ENCODE data around the gene NSUN2.
A peak's percentile ranks its signal among the peaks of the same experiment; 100 is the strongest.

Gene NSUN2

DNA sequence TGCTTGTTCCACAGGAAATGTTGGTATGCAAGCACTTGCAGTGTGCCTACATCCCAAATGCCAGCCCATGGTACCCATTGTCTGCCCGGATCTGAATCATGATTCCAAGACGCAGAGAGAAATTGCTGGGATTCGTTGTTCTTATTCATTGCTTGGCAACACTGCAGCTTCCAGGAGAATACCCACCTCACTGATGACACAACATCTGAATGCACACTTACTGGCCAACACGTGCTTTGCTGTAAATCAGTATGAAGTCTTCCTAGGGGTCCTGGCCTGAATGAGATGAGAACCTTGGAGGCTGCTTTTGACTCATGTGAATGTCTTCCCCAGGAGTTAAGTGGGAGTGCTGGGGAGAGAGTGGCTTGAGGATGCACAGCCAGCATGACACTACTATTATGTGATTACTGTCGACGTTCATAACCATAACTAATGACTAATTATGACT is 12.0 kb upstream of the NSUN2 start:
- no peak for DNase-seq

DNA sequence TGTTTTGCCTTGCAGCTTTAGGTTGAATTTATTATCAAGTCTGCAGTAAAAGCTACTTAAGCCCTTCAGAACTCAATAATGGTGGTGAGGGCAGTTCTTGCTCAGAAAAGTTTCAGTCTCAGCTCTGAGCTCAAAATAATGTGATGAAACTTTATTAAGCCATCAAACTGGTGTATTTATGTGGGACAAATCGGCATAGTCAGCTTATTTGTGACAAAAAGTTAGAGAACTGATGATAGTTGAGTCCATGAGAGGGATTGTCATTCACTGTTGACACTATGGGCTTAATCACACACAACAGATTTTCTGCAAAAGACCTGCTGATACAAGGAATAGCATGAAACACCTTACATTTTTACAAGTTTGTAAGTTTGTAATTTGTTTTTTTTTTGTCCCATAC is 9.8 kb upstream of the NSUN2 start:
- DNase-seq, result no peak

DNA sequence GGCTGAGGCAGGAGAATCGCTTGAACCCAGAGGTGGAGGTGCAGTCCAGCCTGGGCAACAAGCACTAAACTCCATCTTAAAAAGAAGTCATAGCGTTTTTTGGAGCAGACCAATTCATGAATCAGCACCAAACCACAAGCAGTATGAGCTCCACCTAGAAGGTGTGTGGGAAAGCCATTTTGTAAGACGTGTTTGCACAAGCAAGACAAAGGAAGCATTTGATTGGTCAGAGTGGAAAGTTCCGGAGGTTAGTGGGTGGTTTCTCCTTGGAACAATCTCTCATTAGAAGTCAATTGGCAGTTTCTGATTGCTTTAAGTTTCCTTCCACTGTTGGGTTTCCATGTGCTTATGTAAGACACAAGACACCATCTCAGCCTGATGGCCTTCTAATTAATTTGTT is 5.4 kb upstream of the NSUN2 start:
- no peak for DNase-seq

DNA sequence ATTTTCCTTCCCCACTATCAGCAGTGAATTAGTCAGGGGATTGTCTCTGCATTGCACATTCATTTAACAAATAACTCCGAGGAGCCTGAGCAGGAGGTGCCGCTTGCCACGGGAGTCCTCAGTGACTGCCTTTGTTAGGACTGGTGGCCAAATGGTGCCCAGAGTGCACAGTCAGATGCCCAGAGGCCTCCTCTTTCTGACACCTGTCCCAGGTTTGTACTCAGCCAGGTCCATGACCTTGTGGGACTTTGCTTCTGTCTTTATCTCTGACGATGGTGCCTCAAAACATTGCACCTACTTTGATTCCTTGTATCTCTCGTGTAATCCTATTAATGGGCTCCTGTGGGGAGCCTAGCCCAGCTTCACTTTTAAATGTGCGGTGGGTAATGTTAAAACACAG is 4.7 kb upstream of the NSUN2 start:
- DNase-seq, result no peak

DNA sequence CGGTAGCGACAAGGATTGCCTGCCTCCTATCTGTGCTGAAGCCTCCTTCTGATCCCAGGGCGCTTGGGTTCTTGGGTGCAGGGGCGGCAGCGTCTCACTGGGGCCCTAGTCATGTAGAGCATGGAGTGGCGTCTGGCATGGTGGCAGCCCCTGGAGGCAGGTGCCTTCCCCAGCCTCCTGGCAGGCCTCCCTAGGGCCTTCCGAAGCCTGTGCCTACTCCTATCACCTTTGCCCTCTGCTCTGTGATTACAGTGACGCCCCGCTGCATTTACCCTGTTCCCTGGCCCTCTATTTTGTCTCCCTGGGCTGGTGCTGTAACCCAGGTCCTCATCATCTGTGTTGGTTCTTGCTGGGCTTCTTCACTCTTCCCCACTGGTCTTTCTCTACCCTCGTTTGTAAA is 4.2 kb upstream of the NSUN2 start:
- no peak for DNase-seq

DNA sequence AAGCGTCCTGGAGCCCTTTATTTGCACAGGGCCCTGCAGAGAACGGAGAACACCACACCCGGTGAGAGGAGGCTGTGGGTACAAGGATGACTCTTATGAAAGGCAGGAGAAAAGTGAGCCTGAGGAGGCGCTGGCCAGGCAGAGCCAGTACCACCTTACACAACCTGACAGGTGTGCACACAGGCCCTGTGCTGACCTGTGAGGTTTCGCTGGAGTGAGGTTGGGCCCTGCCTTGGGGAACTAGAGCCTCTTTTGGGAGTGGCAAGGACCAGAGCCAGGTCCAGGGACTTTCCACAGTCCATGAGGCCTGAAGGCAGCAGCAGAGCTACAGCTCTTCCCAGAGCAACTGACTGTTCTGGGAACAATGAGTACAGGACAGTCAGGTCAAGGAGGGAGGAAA is 3.4 kb upstream of the NSUN2 start:
- no peak for DNase-seq

DNA sequence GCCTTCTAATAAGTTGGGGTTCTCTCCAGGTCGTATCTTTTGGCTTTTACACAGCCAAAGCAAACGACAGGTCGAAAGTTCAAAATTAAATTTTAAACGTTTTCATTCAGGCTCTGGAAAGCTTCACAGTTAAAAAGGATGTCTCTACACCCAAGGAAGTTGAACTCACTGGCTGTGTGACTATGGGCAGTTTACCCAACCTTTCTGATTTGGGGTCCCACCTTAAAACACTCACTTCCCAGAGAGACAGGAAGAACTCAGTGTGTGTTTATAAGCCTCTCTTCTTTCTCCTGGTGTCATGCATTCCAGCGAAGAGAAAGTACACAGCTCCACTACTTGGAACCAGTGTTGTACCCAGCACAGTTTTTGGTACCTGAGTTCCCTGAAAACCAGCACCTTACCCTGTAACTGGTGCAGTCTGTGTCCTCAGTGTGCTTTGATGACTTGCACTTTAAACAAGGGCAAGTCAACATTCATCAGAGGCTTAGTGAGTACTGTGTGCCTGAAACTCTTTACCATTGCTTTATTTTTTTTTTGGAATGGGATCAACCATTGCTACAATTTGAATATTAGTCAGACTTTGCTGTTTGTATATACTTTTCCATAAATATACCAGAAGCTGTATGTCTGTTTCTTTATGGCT is 2.1 kb upstream of the NSUN2 start:
- no peak for DNase-seq

DNA sequence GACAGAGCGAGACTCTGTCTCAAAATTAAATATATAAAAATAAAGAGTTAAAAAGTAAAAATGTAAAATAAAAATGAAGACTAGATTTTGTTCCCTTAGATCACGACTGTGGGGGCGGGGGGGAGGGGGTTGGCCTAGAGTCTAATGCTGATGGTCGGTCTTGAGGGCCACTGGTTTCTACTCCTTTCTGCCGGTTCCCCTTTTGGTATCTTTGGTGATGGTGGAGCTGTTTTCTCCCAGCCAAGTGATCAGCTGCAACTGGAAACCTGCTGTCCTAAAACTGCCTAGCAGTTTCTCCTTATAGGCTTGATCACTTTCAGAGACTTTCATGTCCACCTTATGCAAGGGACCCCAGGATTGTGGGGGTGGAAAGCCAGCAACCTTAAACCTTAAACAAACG is 1.5 kb upstream of the NSUN2 start:
- peak in 1 of 58 donors; percentile 1 for DNase-seq

DNA sequence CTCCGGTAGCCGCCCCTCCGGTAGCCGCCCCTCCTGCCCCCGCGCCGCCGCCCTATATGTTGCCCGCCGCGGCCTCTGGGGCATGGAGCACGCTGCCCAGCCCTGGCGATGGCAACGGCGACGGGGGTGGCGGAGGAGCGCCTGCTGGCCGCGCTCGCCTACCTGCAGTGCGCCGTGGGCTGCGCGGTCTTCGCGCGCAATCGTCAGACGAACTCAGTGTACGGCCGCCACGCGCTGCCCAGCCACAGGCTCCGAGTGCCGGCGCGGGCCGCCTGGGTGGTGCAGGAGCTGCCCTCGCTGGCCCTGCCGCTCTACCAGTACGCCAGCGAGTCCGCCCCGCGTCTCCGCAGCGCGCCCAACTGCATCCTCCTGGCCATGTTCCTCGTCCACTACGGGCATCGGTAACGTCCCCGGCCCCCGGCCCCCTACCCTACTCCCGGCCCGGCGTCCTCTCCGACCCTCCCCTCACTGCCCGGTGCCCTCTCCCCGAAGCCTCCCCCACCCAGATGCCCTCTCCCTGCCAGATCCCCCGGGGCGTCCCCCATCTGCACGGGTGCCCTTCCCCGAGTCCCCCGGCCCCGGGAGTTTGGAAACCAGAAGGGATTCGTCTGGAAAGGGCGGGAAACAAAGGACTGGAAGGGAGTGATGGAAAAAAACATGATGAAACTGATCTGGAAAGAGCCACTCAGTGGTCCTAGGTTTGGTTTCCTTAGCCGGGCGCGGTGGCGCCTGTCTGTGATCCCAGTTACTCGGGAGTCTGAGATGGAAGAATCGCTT is 813 bp upstream of the NSUN2 start:
- DNase-seq, result peak in 16 of 58 donors; percentile 18 to 61 (median 41)

DNA sequence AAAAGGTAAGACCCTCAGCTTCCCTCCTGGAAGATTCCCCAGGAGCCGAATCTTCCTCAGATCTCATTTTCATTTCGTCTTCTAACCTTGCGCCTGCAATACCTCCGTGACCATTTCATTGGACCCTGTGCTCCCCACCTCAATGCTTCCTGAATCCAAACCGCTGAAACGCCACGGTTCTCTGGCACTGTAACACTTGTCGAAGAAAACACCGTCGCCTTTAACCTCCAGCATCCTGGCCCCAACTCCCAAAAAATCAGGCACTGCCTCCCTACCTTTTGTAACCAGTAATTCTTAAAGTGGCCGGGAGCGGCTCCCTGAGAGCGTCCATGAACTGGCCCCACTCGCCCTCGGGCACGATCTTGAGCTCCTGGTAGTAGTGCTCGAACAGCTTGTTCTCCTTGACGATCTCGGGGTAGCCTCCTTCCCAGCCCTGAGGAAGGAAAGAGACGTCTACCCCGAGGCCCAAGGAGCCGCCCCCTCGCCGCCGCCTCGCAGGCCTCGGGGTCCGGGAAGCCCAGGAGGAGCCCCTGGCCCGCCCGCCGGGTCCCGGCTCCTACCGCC is 438 bp downstream of the NSUN2 start:
- peak in 11 of 58 donors; percentile 20 to 73 (median 42) for DNase-seq

DNA sequence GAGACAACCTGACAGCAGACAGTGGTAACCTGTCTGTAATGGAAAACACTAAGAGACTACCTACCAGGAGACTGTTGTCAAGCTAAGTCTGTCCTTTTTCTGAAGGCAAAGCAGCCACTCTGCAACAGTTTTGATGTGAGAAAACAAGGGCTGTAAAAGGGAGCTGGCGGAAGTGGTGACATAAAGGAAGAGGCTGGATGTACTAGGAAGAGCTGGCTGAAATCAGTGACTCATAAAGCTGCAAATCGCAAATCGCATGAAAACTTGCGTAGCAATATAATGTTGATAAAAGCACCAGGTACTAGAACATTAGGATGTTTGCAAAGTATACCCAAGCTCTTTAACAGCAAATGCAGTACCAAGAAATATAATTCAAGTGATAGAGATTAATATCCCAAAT is 1.4 kb downstream of the NSUN2 start:
- no peak for DNase-seq

DNA sequence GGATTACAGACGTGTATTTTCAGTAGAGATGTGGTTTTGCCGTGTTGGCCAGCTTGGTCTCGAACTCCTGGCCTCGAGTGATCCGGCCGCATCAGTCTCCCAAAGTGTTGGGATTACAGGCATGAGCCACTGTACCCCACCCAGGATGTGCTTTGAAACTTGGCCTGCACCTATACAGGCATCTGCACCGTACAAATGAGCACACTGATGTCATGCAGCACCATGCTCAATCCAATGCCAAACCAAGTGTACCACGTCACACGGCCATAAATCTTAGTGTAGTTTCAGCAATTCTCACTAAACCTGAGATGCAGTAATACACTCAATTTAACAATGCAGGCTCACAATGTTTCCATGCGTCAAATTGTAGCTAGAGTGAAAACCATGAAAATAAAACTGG is 6.3 kb downstream of the NSUN2 start:
- DNase-seq, result no peak

DNA sequence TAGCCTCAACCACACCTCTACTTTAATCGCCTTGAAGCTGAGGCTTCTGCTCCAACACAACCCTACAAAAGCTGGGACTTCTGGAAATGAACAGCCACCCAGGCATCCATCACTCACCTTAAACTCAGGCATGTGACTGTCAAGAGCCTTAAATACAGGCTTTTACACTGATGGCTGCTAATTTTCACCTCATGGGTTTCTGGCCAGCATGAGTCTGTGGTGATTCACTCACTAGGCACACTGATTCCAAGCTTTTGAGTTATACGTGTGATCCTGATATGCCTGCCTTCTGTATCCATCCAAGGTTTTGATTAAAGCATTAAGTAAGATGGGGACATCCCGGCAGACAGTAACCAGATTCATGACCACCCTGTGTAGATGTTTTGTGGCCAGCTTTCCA is 8.9 kb downstream of the NSUN2 start:
- DNase-seq, result no peak

DNA sequence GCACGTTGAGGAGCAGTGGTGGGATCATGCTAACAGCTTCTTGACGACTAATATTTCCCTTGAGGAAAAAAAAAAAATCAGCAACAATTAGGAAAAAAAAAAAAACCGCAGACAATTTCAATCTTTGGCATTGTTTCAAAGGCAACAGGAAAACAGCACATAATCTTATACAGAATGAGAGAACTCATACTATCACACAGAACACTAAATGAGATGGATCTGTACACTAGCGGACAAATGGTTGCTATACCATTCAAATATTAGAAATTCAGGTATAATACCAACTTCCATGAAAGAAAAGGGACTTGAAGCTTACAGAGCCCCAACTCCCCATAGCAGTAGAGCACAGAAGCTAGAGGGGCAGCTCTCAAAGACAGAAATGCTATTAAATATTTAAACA is 9.6 kb downstream of the NSUN2 start:
- DNase-seq, result no peak

DNA sequence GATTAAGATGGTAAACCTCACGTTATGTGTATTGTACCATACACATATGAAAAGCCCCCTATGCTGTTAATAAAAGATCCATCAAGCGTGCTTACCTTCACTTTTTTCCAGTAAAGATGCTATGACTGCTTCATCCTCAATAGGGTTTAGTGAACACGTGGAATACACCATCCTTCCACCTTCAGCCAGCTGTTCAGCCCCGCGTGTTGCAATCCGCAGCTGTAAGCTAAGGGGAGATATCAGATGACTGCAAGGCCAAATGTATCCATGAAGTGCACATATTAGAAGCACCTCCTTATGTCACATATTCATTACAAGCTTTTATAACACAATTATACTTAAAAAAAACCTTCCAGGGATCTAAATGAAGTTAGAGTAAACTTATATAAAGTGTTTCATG is 16.2 kb downstream of the NSUN2 start:
- DNase-seq, result no peak

DNA sequence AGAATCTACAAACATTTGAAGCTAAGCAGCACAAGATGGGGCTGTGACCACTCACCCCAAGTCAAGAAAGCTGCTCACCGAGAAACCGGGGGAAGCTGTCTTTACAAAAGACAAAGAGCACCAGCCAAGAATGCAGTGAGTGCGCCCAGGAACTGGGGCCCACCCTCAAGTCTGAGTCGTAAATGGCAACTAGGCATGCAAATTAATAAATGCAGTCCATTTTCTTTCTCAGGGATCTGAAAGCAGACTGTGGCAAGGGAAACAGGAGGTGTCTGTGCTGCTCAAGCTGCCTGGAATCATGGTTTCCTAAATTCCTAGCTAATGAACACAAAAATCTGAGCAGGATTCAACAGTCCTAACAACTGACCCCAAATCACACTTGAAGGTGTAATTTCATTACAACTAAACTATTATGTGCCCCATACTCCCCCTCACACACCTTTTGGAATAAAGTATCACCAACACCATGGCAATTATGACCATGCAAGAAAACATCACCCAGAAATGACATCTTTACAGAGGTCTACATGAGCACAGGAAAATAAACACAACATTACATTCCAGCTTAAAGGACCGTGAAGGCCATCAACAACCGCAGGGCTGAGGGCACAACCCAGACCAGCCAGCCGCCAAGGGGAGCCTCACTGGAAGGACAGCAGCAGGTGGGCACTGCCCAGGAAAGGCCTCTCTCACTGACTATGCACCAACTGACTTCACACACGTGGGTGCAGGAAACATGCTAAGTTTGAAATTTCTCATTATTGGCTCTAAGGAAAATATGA is 17.6 kb downstream of the NSUN2 start:
- DNase-seq, result no peak

DNA sequence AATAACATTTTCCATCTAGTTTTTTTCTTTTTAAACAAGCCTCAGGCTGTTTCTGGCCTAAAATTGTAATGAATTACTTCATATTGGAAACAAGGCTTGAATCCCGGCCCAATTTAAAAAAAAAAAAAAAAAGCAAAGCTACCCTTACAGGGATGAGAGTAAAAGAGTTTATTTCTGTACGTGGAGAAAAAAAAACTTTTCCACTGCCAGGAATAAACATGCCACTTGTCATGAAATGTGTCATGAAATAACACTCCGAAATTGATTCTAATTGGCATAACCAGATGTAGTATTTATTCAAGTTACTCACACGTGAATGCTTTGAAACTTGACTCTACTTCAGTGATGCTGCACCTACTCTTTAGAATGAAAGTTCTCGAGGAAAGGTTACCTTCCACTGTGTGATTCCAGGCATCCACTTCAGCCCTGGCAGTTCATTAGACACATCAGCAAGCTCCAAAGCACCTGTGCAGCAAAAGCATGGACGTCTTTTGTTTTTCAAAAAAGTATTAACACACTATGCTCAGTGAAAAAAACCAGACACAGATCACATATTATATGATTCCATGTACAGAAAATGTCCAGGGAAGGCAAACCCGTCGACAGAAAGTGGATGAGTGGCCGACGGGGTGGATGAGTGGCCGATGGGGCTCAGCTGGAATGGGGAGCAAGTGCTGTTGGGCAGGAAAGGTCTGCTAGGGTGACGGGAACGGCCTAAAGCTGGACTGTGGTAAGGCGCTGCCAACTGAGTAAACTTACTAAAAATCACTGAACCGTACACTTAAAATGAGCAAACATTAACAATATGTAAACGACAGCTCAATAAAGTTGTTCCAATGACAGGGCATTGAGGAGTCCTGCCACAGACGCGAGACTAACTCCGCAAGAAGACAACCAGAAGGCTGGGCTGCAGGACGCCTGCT is 21.2 kb downstream of the NSUN2 start:
- no peak for DNase-seq

DNA sequence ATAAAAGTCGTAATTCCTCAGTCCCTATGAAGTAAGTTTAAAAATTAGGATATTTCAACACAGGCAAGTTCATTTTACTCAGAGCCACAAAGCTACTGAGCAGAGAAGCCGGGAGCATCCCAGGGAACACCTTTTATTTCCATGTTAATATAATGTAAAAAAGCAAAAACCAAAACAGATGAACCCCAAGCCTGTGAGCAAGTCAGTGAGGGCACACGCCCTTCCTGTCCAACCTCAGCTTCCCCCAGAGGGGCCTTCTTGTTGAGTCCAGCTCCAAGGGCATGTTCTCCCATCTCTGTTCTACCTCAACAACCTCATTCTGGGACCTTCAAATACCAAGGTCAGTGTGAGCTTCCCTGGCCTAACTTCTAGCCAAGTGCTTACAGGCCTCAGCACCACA is 24.8 kb downstream of the NSUN2 start:
- no peak for DNase-seq

DNA sequence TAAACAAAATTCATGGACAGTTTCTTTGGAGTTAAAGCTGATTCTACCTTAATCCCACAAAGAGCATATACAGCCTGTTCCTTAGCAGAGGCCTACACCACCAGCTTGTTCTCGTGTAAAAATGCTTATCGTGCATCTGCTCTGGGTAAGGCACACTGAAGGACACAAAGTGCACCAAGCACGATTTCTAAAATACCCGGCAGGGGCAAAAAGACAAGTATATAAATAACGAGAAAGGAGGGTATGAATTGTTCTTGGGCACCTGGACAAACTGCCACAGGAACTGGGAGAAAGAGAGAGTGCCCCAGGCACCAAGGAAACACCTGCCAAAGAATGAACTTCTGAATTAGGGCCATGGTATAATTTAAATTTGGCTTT is 25.3 kb downstream of the NSUN2 start:
- no peak for DNase-seq

DNA sequence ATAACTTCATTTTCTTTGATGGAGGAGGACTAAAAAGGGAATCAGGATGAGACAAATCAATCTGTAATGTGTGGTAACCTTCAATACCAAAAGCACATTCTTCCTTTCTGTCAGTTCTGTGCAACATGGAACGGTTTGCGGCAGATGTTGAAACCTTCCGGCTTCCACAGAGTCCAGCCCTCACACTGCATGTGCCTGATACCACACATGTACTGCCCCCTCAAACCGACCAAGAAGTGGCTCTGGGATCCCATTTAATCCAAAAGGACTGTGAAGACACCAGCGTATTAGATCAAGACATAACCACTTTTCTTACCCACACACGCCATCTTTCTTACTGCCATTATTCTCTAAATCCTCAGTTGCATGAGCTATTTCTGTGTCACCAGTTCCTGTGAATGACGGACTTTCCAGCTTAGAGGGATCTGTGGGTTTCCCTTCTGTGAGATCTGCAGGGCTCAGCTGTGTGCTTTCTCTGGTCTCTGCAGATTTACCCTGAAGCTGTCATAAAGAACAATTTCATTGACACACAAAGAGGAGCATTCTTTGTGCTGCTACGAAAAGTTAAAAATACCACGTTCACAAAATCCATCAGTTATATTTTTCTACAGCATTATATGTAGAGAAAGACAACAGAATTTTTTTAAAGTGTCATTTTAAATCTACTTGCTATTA is 25.8 kb downstream of the NSUN2 start:
- no peak for DNase-seq

Data from anterior cingulate cortex (tissue), 58 donors.